Measurements from ENCODE around the gene GON4L. TPM values are rescaled to one million over a fixed set of nuclear protein-coding genes. Genes with fewer than 3 reads are reported as not detected.

The GON4L gene
- polyA plus RNA-seq, 2 of the 4 experiments (the other 2 are of a cell fraction): 15.3 to 23.1 TPM

DNA sequence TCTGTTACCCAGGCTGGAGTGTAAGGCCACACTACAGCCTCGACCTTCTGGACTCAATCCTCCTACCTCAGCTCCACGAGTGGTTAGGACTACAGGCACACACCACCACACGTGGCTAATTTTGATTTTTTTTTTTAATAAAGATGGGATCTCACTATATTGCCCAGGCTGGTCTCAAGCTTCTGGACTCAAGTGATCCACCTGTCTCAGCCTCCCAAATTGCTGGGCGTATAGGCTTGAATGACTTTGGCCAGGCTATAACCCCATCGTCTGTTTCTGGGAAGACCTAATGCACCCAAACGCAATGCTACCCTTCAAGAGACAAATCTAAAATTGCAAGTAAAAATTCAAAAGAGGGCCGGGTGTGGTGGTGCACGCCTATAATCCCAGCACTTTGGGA lies 116.0 kb downstream of the GON4L start (continued):
- TF ChIP-seq TP53 (CRISPR knock-in tag; IDR thresholded peaks at IDR 0.05): no peak

DNA sequence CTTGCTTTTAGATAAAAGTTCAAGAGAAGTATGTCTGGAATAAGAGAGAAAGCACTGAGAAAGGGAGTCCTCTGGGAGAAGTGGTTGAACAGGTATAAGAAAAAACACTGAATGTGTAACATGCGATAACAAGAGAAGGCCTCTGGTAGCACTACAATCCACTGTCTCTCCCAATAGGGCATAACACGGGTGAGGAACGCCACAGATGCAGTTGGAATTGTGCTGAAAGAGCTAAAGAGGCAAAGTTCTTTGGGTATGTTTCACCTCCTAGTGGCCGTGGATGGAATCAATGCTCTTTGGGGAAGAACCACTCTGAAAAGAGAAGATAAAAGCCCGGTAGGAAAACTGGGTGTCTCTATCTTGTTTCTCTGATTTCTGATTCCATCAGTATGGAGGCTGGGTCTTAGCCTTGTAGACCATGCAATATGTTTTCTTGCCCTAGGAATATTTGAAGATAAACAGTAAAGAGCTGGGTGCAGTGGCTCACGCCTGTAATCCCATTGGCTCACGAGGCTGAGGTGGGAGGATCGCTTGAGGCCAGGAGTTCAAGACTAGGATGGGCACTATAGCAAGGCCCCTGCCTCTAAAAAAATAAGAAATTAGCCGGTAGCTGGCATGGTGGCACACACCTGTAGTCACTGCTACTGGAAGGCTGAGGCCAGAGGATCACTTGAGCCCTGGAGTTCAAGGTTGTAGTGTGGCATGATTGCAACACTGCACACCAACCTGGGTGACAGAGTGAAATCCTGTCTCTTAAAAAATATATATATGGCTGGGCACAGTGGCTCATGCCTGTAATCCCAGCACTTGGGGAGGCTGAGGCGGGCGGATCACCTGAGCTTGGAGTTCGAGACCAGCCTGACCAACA lies 127.7 kb downstream of the GON4L start:
- no peak overlapping the region for H3K27ac ChIP-seq
- DNase-seq (ENCODE audit: low read depth in 1 of 2, low spot score in 1 of 2): peak; percentile 33 to 81
- no peaks in the 10 kb centered on the region for H3K4me1 ChIP-seq
- WGBS (ENCODE audit: missing lambda C conversion rate): 66% methylated on average over 12 of the region's 12 CpGs
- no peaks in the 10 kb centered on the region for H3K9me3 ChIP-seq
- no peak overlapping the region for H3K4me3 ChIP-seq
- ChIA-PET CTCF (interaction anchor here (0.6 to 1.6 kb wide), 16 partner anchors 8 to 504 kb away, joined by 3 to 6 read pairs (median 3); no protein-coding TSS in a partner anchor), POLR2A (interaction anchor here (0.6 kb wide), 1 partner anchor 1432 kb away, joined by 7 read pairs; no protein-coding TSS in a partner anchor)
- peak; percentile 23 for FAIRE-seq
- ATAC-seq: peak; percentile 95 to 96
- TF ChIP-seq, protein P1, sequence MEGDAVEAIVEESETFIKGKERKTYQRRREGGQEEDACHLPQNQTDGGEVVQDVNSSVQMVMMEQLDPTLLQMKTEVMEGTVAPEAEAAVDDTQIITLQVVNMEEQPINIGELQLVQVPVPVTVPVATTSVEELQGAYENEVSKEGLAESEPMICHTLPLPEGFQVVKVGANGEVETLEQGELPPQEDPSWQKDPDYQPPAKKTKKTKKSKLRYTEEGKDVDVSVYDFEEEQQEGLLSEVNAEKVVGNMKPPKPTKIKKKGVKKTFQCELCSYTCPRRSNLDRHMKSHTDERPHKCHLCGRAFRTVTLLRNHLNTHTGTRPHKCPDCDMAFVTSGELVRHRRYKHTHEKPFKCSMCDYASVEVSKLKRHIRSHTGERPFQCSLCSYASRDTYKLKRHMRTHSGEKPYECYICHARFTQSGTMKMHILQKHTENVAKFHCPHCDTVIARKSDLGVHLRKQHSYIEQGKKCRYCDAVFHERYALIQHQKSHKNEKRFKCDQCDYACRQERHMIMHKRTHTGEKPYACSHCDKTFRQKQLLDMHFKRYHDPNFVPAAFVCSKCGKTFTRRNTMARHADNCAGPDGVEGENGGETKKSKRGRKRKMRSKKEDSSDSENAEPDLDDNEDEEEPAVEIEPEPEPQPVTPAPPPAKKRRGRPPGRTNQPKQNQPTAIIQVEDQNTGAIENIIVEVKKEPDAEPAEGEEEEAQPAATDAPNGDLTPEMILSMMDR (IDR thresholded peaks at IDR 0.05): peak; percentile 67
- TF ChIP-seq MAFK (IDR thresholded peaks at IDR 0.05; ENCODE audit: partially characterized antibody): peak; percentile 54
- no peak for TF ChIP-seq KDM5A (IDR thresholded peaks at IDR 0.05)
- peak; percentile 29; the same call in 2 of the 3 replicates for TF ChIP-seq SMC3 (IDR thresholded peaks at IDR 0.05)
- peak; percentile 40 to 64; a peak in 3 of 5 replicates for TF ChIP-seq RAD21 (conservative IDR thresholded peaks at IDR 0.05 in 1 of 2, IDR thresholded peaks at IDR 0.05 in 1 of 2)
- no peak for TF ChIP-seq CHD2 (IDR thresholded peaks at IDR 0.05; ENCODE audit: low read length, partially characterized antibody)
- TF ChIP-seq ZC3H11A (IDR thresholded peaks at IDR 0.05): no peak
- no peak overlapping the region for H3K4me2 ChIP-seq

DNA sequence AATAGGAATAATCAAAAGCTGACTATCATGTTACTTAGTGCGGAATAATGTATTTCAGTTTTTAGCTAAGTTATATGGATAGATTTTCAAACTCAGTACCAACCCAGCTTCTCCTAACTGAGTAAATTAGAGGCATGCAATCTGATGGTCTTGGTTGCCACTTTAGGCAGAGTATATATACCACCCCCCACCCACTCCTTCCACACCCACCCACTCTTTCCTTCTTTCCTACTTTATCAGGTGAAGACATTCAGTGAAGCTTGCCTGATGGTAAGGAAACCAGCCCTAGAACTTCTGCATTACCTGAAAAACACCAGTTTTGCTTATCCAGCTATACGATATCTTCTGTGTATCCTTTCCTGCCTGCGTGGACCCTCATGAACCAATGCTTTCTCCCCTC lies 131.9 kb downstream of the GON4L start:
- 93% methylated on average over 3 of the region's 3 CpGs for WGBS (ENCODE audit: missing lambda C conversion rate)
- ATAC-seq (no peak), FAIRE-seq (no peak), DNase-seq (ENCODE audit: low read depth in 1 of 2, low spot score in 1 of 2) (no peak)
- POLR2A ChIA-PET: no interaction called here
- Histone ChIP-seq H3K4me2 (no peak overlapping the region), H3K4me3 (no peak overlapping the region), H3K4me1 (no peaks in the 10 kb centered on the region), H3K9me3 (no peaks in the 10 kb centered on the region), H3K27ac (no peak overlapping the region)
- TF ChIP-seq HOXB13 (CRISPR knock-in tag; IDR thresholded peaks at IDR 0.05; ENCODE audit: low read depth): no peak
- TF ChIP-seq HOXB5 (CRISPR knock-in tag; IDR thresholded peaks at IDR 0.05): no peak
- TF ChIP-seq, protein P2, sequence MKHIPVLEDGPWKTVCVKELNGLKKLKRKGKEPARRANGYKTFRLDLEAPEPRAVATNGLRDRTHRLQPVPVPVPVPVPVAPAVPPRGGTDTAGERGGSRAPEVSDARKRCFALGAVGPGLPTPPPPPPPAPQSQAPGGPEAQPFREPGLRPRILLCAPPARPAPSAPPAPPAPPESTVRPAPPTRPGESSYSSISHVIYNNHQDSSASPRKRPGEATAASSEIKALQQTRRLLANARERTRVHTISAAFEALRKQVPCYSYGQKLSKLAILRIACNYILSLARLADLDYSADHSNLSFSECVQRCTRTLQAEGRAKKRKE (CRISPR knock-in tag; IDR thresholded peaks at IDR 0.05; ENCODE audit: low read depth): no peak
- TF ChIP-seq, protein P3, sequence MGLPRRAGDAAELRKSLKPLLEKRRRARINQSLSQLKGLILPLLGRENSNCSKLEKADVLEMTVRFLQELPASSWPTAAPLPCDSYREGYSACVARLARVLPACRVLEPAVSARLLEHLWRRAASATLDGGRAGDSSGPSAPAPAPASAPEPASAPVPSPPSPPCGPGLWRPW (IDR thresholded peaks at IDR 0.05): no peak
- TF ChIP-seq TP53 (CRISPR knock-in tag; IDR thresholded peaks at IDR 0.05): no peak
- no peak for TF ChIP-seq NFE2L2 (conservative IDR thresholded peaks at IDR 0.05; ENCODE audit: low read length)
- no peak for TF ChIP-seq POLR2A (IDR thresholded peaks at IDR 0.05; ENCODE audit: low read length)
- TF ChIP-seq BHLHE40 (IDR thresholded peaks at IDR 0.05; ENCODE audit: low read depth, low read length): no peak
- TF ChIP-seq RFX5 (IDR thresholded peaks at IDR 0.05): no peak
- TF ChIP-seq HEYL (CRISPR knock-in tag; IDR thresholded peaks at IDR 0.05): no peak
- no peak for TF ChIP-seq JUNB (IDR thresholded peaks at IDR 0.05)
- CTCF ChIA-PET: interaction anchor here (0.8 to 1.3 kb wide), 2 partner anchors 9 to 403 kb away, joined by 3 to 4 read pairs; no protein-coding TSS in a partner anchor

DNA sequence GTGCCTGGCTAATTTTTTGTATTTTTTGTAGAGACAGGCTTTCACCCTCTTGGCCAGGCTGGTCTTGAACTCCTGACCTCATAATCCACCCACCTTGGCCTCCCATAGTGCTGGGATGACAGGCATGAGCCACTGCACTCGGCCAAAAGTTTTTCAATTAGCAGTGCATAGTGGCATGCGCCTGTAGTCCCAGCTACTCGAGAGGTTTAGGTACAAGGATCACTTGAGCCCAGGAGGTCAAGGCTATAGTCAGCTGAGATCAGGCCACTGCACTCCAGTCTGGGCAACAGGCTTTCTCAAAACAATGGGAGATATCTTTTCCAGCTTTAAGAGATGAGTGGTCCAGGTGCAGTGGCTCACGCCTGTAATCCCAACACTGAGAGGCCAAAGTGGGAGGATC lies 137.3 kb downstream of the GON4L start:
- CTCF ChIA-PET: interaction anchor here (1.4 kb wide), 1 partner anchor 9 kb away, joined by 3 read pairs; no protein-coding TSS in a partner anchor
- no peak for FAIRE-seq
- ATAC-seq: no peak
- WGBS (ENCODE audit: missing lambda C conversion rate): 93% methylated on average over 2 of the region's 4 CpGs
- Histone ChIP-seq H3K4me1 (no peaks in the 10 kb centered on the region), H3K4me3 (no peak overlapping the region), H3K27ac (no peak overlapping the region), H3K9me3 (no peaks in the 10 kb centered on the region), H3K4me2 (no peak overlapping the region)
- no peak for DNase-seq (ENCODE audit: low read depth in 1 of 2, low spot score in 1 of 2)
- POLR2A ChIA-PET: no interaction called here
- TF ChIP-seq, protein P4, sequence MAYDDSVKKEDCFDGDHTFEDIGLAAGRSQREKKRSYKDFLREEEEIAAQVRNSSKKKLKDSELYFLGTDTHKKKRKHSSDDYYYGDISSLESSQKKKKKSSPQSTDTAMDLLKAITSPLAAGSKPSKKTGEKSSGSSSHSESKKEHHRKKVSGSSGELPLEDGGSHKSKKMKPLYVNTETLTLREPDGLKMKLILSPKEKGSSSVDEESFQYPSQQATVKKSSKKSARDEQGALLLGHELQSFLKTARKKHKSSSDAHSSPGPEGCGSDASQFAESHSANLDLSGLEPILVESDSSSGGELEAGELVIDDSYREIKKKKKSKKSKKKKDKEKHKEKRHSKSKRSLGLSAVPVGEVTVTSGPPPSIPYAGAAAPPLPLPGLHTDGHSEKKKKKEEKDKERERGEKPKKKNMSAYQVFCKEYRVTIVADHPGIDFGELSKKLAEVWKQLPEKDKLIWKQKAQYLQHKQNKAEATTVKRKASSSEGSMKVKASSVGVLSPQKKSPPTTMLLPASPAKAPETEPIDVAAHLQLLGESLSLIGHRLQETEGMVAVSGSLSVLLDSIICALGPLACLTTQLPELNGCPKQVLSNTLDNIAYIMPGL (CRISPR knock-in tag; IDR thresholded peaks at IDR 0.05; ENCODE audit: borderline replicate concordance): no peak
- TF ChIP-seq FOSL2 (IDR thresholded peaks at IDR 0.05): no peak
- TF ChIP-seq FOSL2 (CRISPR knock-in tag; IDR thresholded peaks at IDR 0.05): no peak
- TF ChIP-seq FOXS1 (CRISPR knock-in tag; IDR thresholded peaks at IDR 0.05): no peak
- TF ChIP-seq, protein P5, sequence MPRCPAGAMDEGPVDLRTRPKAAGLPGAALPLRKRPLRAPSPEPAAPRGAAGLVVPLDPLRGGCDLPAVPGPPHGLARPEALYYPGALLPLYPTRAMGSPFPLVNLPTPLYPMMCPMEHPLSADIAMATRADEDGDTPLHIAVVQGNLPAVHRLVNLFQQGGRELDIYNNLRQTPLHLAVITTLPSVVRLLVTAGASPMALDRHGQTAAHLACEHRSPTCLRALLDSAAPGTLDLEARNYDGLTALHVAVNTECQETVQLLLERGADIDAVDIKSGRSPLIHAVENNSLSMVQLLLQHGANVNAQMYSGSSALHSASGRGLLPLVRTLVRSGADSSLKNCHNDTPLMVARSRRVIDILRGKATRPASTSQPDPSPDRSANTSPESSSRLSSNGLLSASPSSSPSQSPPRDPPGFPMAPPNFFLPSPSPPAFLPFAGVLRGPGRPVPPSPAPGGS (IDR thresholded peaks at IDR 0.05): no peak
- no peak for TF ChIP-seq ZSCAN20 (CRISPR knock-in tag; IDR thresholded peaks at IDR 0.05)
- no peak for TF ChIP-seq CBX2 (IDR thresholded peaks at IDR 0.05; ENCODE audit: borderline replicate concordance, low read depth)
- no peak for TF ChIP-seq JUN (IDR thresholded peaks at IDR 0.05)
- no peak for TF ChIP-seq KDM1A (IDR thresholded peaks at IDR 0.05; ENCODE audit: low read depth)

Measured in A549 (cell line).